Measurements from ENCODE around the gene CTU1. TPM values are rescaled to one million over a fixed set of nuclear protein-coding genes. Genes with fewer than 3 reads are reported as not detected.
"Not testable (repeated sequence)": the region's sequence is repeated elsewhere in the genome, so short reads cannot be mapped to it uniquely, and the experiment has no call there.

CTU1 gene
- polyA plus RNA-seq, 1 experiment = 3.3 TPM

GRCh38 chr19:51147663-51148062, 39.5 kb upstream of the CTU1 start:
- no peak overlapping the region for H3K4me3 ChIP-seq (ENCODE audit: low read depth, low read length)
- no peaks in the 10 kb centered on the region for H3K27me3 ChIP-seq (ENCODE audit: control insufficient read depth, insufficient read depth, low read length)
- TF ChIP-seq, protein P1, sequence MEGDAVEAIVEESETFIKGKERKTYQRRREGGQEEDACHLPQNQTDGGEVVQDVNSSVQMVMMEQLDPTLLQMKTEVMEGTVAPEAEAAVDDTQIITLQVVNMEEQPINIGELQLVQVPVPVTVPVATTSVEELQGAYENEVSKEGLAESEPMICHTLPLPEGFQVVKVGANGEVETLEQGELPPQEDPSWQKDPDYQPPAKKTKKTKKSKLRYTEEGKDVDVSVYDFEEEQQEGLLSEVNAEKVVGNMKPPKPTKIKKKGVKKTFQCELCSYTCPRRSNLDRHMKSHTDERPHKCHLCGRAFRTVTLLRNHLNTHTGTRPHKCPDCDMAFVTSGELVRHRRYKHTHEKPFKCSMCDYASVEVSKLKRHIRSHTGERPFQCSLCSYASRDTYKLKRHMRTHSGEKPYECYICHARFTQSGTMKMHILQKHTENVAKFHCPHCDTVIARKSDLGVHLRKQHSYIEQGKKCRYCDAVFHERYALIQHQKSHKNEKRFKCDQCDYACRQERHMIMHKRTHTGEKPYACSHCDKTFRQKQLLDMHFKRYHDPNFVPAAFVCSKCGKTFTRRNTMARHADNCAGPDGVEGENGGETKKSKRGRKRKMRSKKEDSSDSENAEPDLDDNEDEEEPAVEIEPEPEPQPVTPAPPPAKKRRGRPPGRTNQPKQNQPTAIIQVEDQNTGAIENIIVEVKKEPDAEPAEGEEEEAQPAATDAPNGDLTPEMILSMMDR (IDR thresholded peaks at IDR 0.05; ENCODE audit: insufficient read depth, low read depth, low read length) = no peak
- DNase-seq (ENCODE audit: low read depth) = no peak
- ChIA-PET CTCF (interaction anchor here (1.1 to 1.3 kb wide), 2 partner anchors 11 to 23 kb away, joined by 3 to 4 read pairs; partner anchors contain the start of gene SIGLEC9), POLR2A (no interaction called here)
- no peaks in the 10 kb centered on the region for H3K36me3 ChIP-seq (ENCODE audit: control insufficient read depth, insufficient read depth, low read length)

- CTCF ChIA-PET = interaction anchor here (1.3 kb wide), 1 partner anchor 12 kb away, joined by 4 read pairs; no protein-coding TSS in a partner anchor
- TF ChIP-seq, protein P1 (IDR thresholded peaks at IDR 0.05; ENCODE audit: insufficient read depth, low read depth, low read length) = no peak
Measured at GRCh38 chr19:51146751-51147150, 38.5 kb upstream of the CTU1 start.

GRCh38 chr19:51145916-51146493, 37.8 kb upstream of the CTU1 start:
- ChIA-PET CTCF (interaction anchor here (1.0 kb wide), 1 partner anchor 9 kb away, joined by 3 read pairs; no protein-coding TSS in a partner anchor), POLR2A (no interaction called here)

More at GRCh38 chr19:51146751-51147150, 38.5 kb upstream of the CTU1 start:
- POLR2A ChIA-PET = no interaction called here
- Histone ChIP-seq H3K27me3 (ENCODE audit: control insufficient read depth, insufficient read depth, low read length) (no peaks in the 10 kb centered on the region), H3K4me3 (ENCODE audit: low read depth, low read length) (no peak overlapping the region), H3K36me3 (ENCODE audit: control insufficient read depth, insufficient read depth, low read length) (no peaks in the 10 kb centered on the region)
- no peak for DNase-seq (ENCODE audit: low read depth)

DNA sequence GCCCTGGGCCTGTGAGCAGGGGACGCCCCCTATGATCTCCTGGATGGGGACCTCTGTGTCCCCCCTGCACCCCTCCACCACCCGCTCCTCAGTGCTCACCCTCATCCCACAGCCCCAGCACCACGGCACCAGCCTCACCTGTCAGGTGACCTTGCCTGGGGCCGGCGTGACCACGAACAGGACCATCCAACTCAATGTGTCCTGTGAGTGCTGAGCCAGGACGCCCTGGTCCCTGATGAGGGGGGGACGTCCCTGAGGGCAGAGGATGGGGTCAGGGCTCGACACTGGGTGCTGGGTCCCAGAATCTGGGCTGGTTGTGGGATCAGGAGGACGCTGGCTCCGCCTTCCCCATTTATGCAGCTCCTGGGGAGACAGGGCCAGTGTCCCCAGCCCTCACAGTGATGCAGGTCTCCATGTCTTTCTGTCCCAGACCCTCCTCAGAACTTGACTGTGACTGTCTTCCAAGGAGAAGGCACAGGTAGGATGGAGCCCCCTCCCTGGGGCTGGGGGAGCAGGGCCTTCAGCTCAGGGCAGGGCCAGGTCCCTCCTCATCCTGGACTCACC, 36.4 kb upstream of the CTU1 start:
- ChIA-PET CTCF (no interaction called here), POLR2A (no interaction called here)

More at GRCh38 chr19:51145916-51146493, 37.8 kb upstream of the CTU1 start:
- no peak for DNase-seq (ENCODE audit: low read depth)
- TF ChIP-seq, protein P1 (IDR thresholded peaks at IDR 0.05; ENCODE audit: insufficient read depth, low read depth, low read length) = no peak
- Histone ChIP-seq H3K4me3 (ENCODE audit: low read depth, low read length) (no peak overlapping the region), H3K27me3 (ENCODE audit: control insufficient read depth, insufficient read depth, low read length) (no peaks in the 10 kb centered on the region), H3K36me3 (ENCODE audit: control insufficient read depth, insufficient read depth, low read length) (no peaks in the 10 kb centered on the region)

GRCh38 chr19:51143486-51143885, 35.3 kb upstream of the CTU1 start:
- DNase-seq (ENCODE audit: low read depth) = no peak
- ChIA-PET POLR2A (no interaction called here), CTCF (no interaction called here)
- Histone ChIP-seq H3K27me3 (ENCODE audit: control insufficient read depth, insufficient read depth, low read length) (no peaks in the 10 kb centered on the region), H3K4me3 (ENCODE audit: low read depth, low read length) (no peak overlapping the region), H3K36me3 (ENCODE audit: control insufficient read depth, insufficient read depth, low read length) (no peaks in the 10 kb centered on the region)
- TF ChIP-seq, protein P1 (IDR thresholded peaks at IDR 0.05; ENCODE audit: insufficient read depth, low read depth, low read length) = no peak

More for the DNA sequence above, 36.4 kb upstream of the CTU1 start:
- Histone ChIP-seq H3K36me3 (ENCODE audit: control insufficient read depth, insufficient read depth, low read length) (no peaks in the 10 kb centered on the region), H3K27me3 (ENCODE audit: control insufficient read depth, insufficient read depth, low read length) (no peaks in the 10 kb centered on the region), H3K4me3 (ENCODE audit: low read depth, low read length) (no peak overlapping the region)
- TF ChIP-seq, protein P1 (IDR thresholded peaks at IDR 0.05; ENCODE audit: insufficient read depth, low read depth, low read length) = no peak
- no peak for DNase-seq (ENCODE audit: low read depth)

DNA sequence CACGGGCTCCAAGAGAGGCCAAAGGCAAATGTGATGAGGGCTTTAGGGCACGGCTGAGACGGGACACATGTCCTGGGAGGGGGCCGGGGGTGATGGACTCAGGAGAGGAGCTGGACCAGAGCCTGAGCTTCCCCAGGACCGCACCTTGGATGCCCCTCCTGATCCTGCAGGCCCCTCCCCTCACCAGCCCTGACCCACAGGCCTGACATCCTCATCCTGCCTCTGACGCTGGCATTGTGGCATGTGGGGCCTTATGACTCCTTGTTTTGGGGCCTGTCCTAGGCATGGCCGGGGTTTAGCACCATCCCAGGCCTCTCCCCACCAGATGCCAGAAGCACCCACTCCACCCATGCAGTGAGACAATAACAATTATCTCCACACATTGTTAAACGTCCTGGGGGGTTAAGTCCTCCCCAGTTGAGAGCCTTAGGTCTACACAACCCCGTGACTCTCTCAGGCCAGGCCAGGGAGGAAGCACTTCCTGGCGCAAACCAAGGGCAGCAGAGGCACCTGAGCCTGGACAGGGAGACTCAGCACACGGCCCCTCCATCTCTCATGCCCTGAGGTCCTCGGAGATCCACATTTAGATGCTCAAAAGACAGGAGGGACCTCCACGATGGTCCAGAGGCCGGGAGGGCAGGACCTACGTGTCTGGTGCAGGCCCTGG, 34.7 kb upstream of the CTU1 start:
- H3K4me3 ChIP-seq (ENCODE audit: low read depth, low read length); DNase-seq (ENCODE audit: low read depth); CTCF ChIA-PET; H3K27me3 ChIP-seq (ENCODE audit: control insufficient read depth, insufficient read depth, low read length); H3K36me3 ChIP-seq (ENCODE audit: control insufficient read depth, insufficient read depth, low read length); POLR2A ChIA-PET: not testable (repeated sequence)
